Lower leg skin (tissue), 4 donors: ENCODE measurements around the gene HAL. TPM values are rescaled to one million over a fixed set of nuclear protein-coding genes. Genes with fewer than 3 reads are reported as not detected.

Experiments
- DNase-seq, 2 donors: peaks; one replicate each; pipeline ENCODE4 v3.0.0-alpha.2; 2019; ENCODE audit warnings: low spot score in 2 of 2
- H3K4me3 ChIP-seq: fragments of 200-600 bp; sonication (generic); 2 replicates; pipeline ENCODE4 v1.5.1; 2017; ENCODE audit warnings: mild to moderate bottlenecking, low read depth; ENCODE audit not compliant: poor library complexity, severe bottlenecking
- CTCF ChIP-seq, 3 donors: fragments of 450-650 bp; IDR thresholded peaks; one replicate each; pipeline ENCODE4 v1.5.1; 2016; ENCODE audit warnings: antibody characterized with exemption in 3 of 3, mild to moderate bottlenecking in 3 of 3, moderate library complexity in 2 of 3
- POLR2A ChIP-seq, 2 donors: fragments of 450-650 bp; IDR thresholded peaks; one replicate each; pipeline ENCODE4 v1.6.1; 2016 to 2017; ENCODE audit warnings: antibody characterized with exemption in 2 of 2, mild to moderate bottlenecking in 1 of 2, moderate library complexity in 1 of 2
- WGBS, 2 donors: methylation state at CpG; one replicate each; pipeline ENCODE4 v1.1.5; 2018; 5-methylcytosine and 5-hydroxymethylcytosine counted together
- intact Hi-C: fragments of 100-400 bp; cut with DNase I; formaldehyde crosslinking; loops from one replicate; pipeline ENCODE4 v1.15.0; 2023; ENCODE audit warnings: low total_unique reads
- total RNA-seq, 4 donors: library from RNA; depleted of rRNA; stranded (reverse); fragments of >200 nt; gene quantifications; one replicate each; pipeline ENCODE4 v1.1.0, GENCODE V29; 2016

The HAL gene
- total RNA-seq, 4 donors from 2014 or later = 128 to 289 (median 164) TPM

- WGBS, 2 donors = 73 to 82% methylated on average over 3 of the region's 3 CpGs
- DNase-seq = no peak
- no peak overlapping the region for H3K4me3 ChIP-seq
- intact Hi-C loops = no loop called here
- TF ChIP-seq POLR2A (IDR thresholded peaks at IDR 0.05) (no peak), CTCF (IDR thresholded peaks at IDR 0.05) (no peak)
Observed at GRCh38 chr12:96020314-96021003, 24.3 kb upstream of the HAL start.

- intact Hi-C loops = no loop called here
- TF ChIP-seq POLR2A (IDR thresholded peaks at IDR 0.05) = no peak
- WGBS, 2 donors = 82 to 87% methylated on average over 5 of the region's 5 CpGs
Observed at GRCh38 chr12:96015672-96016071, 19.5 kb upstream of the HAL start.

GRCh38 chr12:96014943-96015599 is 18.9 kb upstream of the HAL start:
- TF ChIP-seq CTCF (IDR thresholded peaks at IDR 0.05) = no peak
- no peak for TF ChIP-seq POLR2A (IDR thresholded peaks at IDR 0.05)
- intact Hi-C loops = no loop called here
- no peak for DNase-seq
- 92% methylated on average over 3 of the region's 3 CpGs for WGBS, 2 donors
- no peak overlapping the region for H3K4me3 ChIP-seq

More at GRCh38 chr12:96015672-96016071, 19.5 kb upstream of the HAL start:
- DNase-seq = no peak
- no peak overlapping the region for H3K4me3 ChIP-seq

GRCh38 chr12:96007729-96008128 is 11.6 kb upstream of the HAL start:
- no peak for DNase-seq
- TF ChIP-seq POLR2A (IDR thresholded peaks at IDR 0.05) (no peak), CTCF (IDR thresholded peaks at IDR 0.05) (no peak)
- 24 to 31% methylated on average over 1 of the region's 1 CpG for WGBS, 2 donors
- intact Hi-C loops = no loop called here
- H3K4me3 ChIP-seq = no peak overlapping the region

- no peak for DNase-seq
- intact Hi-C loops = no loop called here
- TF ChIP-seq POLR2A (IDR thresholded peaks at IDR 0.05) (no peak), CTCF (IDR thresholded peaks at IDR 0.05) (no peak)
- WGBS, 2 donors = 89 to 95% methylated on average over 1 of the region's 1 CpG
- no peak overlapping the region for H3K4me3 ChIP-seq
Observed at GRCh38 chr12:96006727-96007126, 10.6 kb upstream of the HAL start.

- intact Hi-C loops = no loop called here
- TF ChIP-seq CTCF (IDR thresholded peaks at IDR 0.05) (no peak), POLR2A (IDR thresholded peaks at IDR 0.05) (no peak)
- 81 to 89% methylated on average over 5 of the region's 5 CpGs for WGBS, 2 donors
- no peak for DNase-seq
- no peak overlapping the region for H3K4me3 ChIP-seq
Observed at GRCh38 chr12:96000858-96001257, 4.7 kb upstream of the HAL start.
